HG03280 (cell line): Measurements from ENCODE around the gene POLG.

Experiments used
- ATAC-seq: cut with Tn5 transposase; IDR thresholded peaks from one replicate; pipeline ENCODE4 v1.9.1; 2021; ENCODE audit warnings: mild to moderate bottlenecking, moderate library complexity; ENCODE audit not compliant: unreplicated experiment

Gene POLG

GRCh38 chr15:89370120-89370977 is 35.7 kb upstream of the POLG start:
- ATAC-seq, result no peak

- ATAC-seq, result no peak
Measured at GRCh38 chr15:89369341-89369947, 34.8 kb upstream of the POLG start.

DNA sequence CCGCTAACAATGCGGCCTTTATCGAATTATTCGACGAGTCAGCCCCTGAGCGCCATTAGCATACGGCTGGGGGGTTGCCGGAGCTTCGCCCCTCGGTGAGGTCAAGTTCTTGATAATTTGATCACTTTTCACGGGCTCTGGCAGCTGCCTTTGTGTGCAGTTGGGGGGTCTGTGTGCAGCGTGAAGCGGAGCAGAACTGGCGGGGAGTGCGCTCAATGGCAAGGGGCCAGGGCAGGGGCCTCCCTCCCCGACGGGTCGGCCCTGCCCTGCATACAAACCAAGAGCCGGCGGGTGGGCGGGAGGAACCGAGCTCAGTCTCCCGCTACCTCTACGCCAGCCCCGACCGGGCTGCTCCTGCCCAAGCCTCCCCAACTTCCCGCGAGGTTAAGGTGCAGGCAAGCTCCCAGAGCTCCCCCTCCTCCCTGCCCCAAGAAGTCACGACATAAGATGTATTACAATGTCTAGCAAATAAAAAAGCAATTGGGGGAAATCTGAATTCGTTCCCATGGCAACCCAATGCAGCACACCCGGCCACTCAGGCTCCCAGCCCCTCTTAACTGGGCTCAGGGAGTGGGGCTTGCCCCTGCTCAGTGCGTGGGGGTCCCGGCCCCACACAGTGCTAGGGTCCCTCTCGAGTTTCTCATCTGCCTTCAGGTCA is 34.1 kb upstream of the POLG start:
- ATAC-seq, result no peak

- no peak for ATAC-seq
Measured at GRCh38 chr15:89367485-89368451, 33.1 kb upstream of the POLG start.

- no peak for ATAC-seq
Measured at GRCh38 chr15:89366656-89367393, 32.2 kb upstream of the POLG start.

- no peak for ATAC-seq
Measured at GRCh38 chr15:89365462-89366065, 30.9 kb upstream of the POLG start.

GRCh38 chr15:89364741-89365450 is 30.3 kb upstream of the POLG start:
- ATAC-seq, result no peak

GRCh38 chr15:89364341-89364740 is 29.7 kb upstream of the POLG start:
- ATAC-seq, result no peak

GRCh38 chr15:89363770-89364169 is 29.1 kb upstream of the POLG start:
- ATAC-seq, result no peak

GRCh38 chr15:89363133-89363532 is 28.5 kb upstream of the POLG start:
- ATAC-seq, result no peak

DNA sequence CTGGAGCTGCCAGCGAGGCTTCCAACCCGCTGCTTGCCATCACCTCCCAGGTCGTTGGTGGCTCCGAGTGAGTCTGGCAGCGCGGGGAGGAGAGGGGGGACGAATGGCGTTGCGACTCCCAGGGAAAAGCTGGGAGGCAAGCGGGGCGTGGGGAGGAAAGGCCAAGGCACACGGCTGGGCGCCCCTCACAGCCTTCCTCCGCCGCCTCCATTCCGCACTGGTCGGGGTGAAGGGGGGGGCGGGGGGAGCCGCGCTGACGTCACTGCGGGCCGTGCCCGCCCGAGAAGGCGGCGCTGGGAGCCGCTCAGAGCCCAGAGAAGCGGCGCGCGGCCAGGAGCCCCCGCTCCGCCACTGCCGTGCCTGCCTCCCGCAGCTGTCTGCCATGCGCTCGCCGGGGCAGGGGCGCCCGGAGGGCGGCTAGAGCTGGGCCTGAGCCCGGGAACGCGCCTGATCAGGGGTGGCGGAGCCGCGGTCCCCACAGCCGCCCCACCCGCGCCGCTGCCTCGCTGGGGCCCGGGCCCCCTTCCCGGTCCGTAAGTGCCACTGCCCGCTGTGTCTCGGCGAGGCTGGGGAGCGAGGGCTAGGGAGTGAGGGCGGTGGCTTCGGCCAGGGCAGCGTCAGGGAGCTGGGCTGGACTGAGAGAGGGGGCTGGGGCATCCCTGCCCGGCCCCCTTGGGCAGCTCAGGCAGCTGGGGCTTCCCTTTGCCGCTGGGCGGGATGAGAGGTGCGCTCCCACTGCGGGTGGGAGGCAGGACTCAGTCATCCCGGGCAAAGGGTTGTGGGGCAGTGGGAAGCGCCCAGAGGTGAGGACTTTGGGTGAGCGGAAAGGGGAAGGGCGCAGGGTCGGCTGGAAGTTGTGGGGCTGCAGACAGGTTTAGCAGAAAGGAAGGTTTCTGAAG is 27.8 kb upstream of the POLG start:
- no peak for ATAC-seq

GRCh38 chr15:89361451-89362202 is 27.0 kb upstream of the POLG start:
- ATAC-seq, result no peak

- ATAC-seq, result no peak
Measured at GRCh38 chr15:89360294-89360971, 25.8 kb upstream of the POLG start.

DNA sequence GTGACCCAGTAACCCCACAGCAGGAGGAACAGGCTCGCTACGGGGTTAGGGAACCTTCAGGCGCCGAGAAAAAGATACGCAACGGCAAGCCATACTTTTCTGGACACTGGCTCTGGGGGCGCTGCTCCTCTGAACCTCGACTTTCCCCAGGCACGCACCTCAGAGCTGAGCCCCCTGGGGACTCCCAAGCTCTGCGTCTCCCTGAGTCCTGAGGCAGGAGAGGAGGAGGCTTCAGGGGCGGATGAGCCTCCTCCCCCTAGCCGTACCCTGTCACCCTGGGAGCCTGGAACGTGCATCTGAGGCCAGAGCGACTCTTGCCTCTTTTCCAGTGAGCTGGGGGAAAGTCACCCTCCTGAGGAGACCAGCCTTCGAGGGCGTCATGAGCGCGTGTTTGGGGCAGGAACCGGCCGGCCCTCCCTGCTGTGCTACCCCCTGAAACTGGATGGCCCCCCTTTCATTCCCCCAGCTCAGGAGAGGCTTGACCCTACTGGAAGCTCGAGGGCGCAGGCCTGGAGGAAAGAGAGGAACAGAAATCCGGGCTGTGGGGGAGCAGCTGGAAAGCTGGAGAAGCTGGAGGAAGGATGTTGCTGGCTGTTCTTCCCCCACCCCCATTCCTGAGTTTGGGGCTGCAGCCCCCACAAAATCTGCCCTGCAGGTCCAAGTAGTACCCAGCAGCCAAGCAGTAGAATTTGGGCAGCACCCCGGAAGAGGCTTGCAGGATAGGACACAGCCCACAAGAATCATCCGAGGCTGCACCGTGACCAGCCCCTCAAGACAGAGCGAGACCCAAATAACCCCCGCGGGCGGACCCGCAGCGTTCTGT is 25.1 kb upstream of the POLG start:
- ATAC-seq, result no peak

GRCh38 chr15:89358755-89359439 is 24.3 kb upstream of the POLG start:
- peak; percentile 90 for ATAC-seq

DNA sequence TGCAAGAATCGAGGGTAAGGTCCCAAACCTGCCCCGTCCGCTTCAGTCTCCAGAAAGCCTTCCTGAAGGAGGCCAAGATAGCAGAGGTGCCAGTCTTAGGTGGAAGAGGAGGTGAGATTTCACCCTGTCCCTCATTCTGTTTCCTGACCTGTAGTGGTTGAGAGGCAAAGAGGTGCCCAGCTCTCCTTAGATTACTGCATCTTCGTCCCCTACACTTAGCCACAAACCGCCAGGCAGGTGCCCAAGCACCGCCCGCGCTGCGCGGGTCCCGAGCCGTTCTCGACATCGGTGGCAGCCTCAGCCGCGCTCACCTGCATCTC is 23.8 kb upstream of the POLG start:
- peak; percentile 11 for ATAC-seq
